HepG2 (cell line): Measurements from ENCODE around the gene CSTPP1. TPM values are rescaled to one million over a fixed set of nuclear protein-coding genes. Genes with fewer than 3 reads are reported as not detected.

Experiments
- DNMT3B ChIP-seq: conservative IDR thresholded peaks from 2 replicates; pipeline ENCODE4 v1.6.1; 2016; ENCODE audit warnings: missing biosample characterization, control low read depth
- ELF3 ChIP-seq: IDR thresholded peaks from 2 replicates; pipeline ENCODE4 v1.6.1; 2016; ENCODE audit warnings: missing genetic modification reagents, missing compliant biosample characterization
- GLI4 ChIP-seq: sonication (generic); formaldehyde crosslinking; IDR thresholded peaks from 2 replicates; pipeline ENCODE4 v1.5.1; 2020; ENCODE audit warnings: missing genetic modification reagents, mild to moderate bottlenecking, moderate library complexity, borderline replicate concordance
- KAT2B ChIP-seq: fragments of 150-350 bp; IDR thresholded peaks from 2 replicates; pipeline ENCODE4 v1.6.1; 2014; ENCODE audit warnings: low read depth, low read length, borderline replicate concordance
- NR2F1 ChIP-seq, 2 experiments: fragments of 450-650 bp in 1 of 2; formaldehyde crosslinking in 1 of 2; IDR thresholded peaks; 2 replicates each; pipeline versions ENCODE4 v1.5.0 to v1.6.1; 2016 to 2020; ENCODE audit warnings: mild to moderate bottlenecking in 1 of 2, missing compliant biosample characterization in 1 of 2, missing genetic modification reagents in 1 of 2, moderate library complexity in 1 of 2
- PLSCR1 ChIP-seq: sonication (generic); formaldehyde crosslinking; IDR thresholded peaks from 2 replicates; pipeline ENCODE4 v1.5.0; 2020; ENCODE audit warnings: missing genetic modification reagents, mild to moderate bottlenecking, borderline replicate concordance
- RBFOX2 ChIP-seq: fragments of 200-400 bp; formaldehyde crosslinking; IDR thresholded peaks from 2 replicates; pipeline ENCODE4 v1.6.1; 2017; ENCODE audit warnings: low read depth, mild to moderate bottlenecking, low read length
- SRSF9 ChIP-seq: fragments of 200-400 bp; formaldehyde crosslinking; IDR thresholded peaks from 2 replicates; pipeline ENCODE4 v1.6.1; 2018; ENCODE audit warnings: borderline replicate concordance, mild to moderate bottlenecking, low read depth, low read length; ENCODE audit not compliant: insufficient read depth, poor library complexity, severe bottlenecking
- ZBTB10 ChIP-seq: sonication (generic); formaldehyde crosslinking; IDR thresholded peaks from 2 replicates; pipeline ENCODE4 v1.4.0; 2020; ENCODE audit warnings: missing genetic modification reagents, borderline replicate concordance
- ZBTB14 ChIP-seq: sonication (generic); formaldehyde crosslinking; IDR thresholded peaks from 2 replicates; pipeline ENCODE4 v1.4.0; 2020; ENCODE audit warnings: missing genetic modification reagents
- ZNF207 ChIP-seq: fragments of 450-650 bp; IDR thresholded peaks from 2 replicates; pipeline ENCODE4 v1.6.1; 2016; ENCODE audit warnings: antibody characterized with exemption, borderline replicate concordance
- ZNF414 ChIP-seq: sonication (generic); formaldehyde crosslinking; IDR thresholded peaks from 2 replicates; pipeline ENCODE4 v1.5.0; 2020; ENCODE audit warnings: missing genetic modification reagents
- ZNF446 ChIP-seq: sonication (generic); formaldehyde crosslinking; IDR thresholded peaks from 2 replicates; pipeline ENCODE4 v1.5.0; 2020; ENCODE audit warnings: mild to moderate bottlenecking, missing genetic modification reagents
- ZNF646 ChIP-seq: sonication (generic); formaldehyde crosslinking; IDR thresholded peaks from 2 replicates; pipeline ENCODE4 v1.9.0; 2021; ENCODE audit warnings: mild to moderate bottlenecking, missing genetic modification reagents
- ZNF737 ChIP-seq: sonication (generic); formaldehyde crosslinking; IDR thresholded peaks from 2 replicates; pipeline ENCODE4 v1.5.0; 2020; ENCODE audit warnings: missing genetic modification reagents, mild to moderate bottlenecking, borderline replicate concordance
- ZNF746 ChIP-seq: sonication (generic); formaldehyde crosslinking; IDR thresholded peaks from 2 replicates; pipeline ENCODE4 v1.8.0; 2022; ENCODE audit warnings: mild to moderate bottlenecking, missing genetic modification reagents
- polyA plus RNA-seq, 8 experiments: library from polyadenylated mRNA; depleted of rRNA in 3 of 8; stranded (reverse) in 7 of 8; unstranded in 1 of 8; fragments of >200 nt; fragmentation: Illumina TruSeq in 4 of 8; extraction: Trizol in 4 of 8; gene quantifications; 2 replicates each; pipeline versions ENCODE4 v1.2.1 to v1.2.3, GENCODE V29; 2011 to 2016; ENCODE audit warnings: low read depth in 4 of 8, missing spikeins in 1 of 8, mixed read lengths in 1 of 8; ENCODE audit not compliant: insufficient read depth in 1 of 8
- total RNA-seq, 5 experiments: library from RNA; depleted of rRNA; stranded (reverse); fragments of >200 nt; fragmentation: Illumina TruSeq; extraction: Trizol; gene quantifications; 2 replicates each; pipeline ENCODE4 v1.2.3, GENCODE V29; 2016; ENCODE audit warnings: low read depth in 1 of 5

The CSTPP1 gene
- total and polyA plus RNA-seq, 2 of the 13 experiments (the other 11 are each of a cell fraction or from before 2014, with no cell fraction given), result 12.3 to 14.6 TPM

- TF ChIP-seq ZNF414 (no peak), ZBTB10 (CRISPR knock-in tag) (0 out of 2 replicates have a peak, but pooled peaks have one; percentile 72), DNMT3B (CRISPR knock-in tag) (0 out of 2 replicates have a peak, but pooled peaks have one; percentile 64), GLI4 (CRISPR knock-in tag) (no peak), RBFOX2 (peak; percentile 90), ZNF737 (no peak), ZNF446 (CRISPR knock-in tag) (no peak), ELF3 (no peak), KAT2B (no peak), NR2F1 (CRISPR knock-in tag; IDR thresholded peaks at IDR 0.05) (no peak), ZNF646 (CRISPR knock-in tag) (no peak), PLSCR1 (CRISPR knock-in tag) (no peak), ZBTB14 (CRISPR knock-in tag) (no peak), SRSF9 (no peak), ZNF207 (no peak), ZNF746 (CRISPR knock-in tag) (0 out of 2 replicates have a peak, but pooled peaks have one; percentile 31)
Observed at GRCh38 chr11:47185305-47186075, 248.9 kb downstream of the CSTPP1 start (continued).
